ENCODE measurements around the gene ST3GAL2.

DNA sequence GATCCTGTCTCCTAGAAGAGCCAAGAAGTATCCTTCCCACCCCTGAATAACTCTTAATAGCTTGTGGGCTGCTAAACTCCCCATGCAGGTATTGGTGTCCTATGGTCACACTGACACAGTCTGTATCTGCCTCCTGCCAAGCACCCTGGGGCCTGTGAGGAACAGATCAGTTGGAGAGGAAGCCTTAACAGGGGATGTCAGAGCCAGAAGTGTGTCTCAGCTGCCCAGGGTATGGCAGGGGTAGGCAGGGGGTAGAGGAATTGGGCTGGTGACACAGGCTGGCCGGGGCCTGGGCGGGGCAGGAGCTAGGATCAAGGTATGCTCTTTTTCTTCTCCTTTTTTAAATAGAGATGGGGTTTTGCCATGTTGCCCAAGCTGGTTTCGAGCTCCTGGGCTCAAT is 47.5 kb downstream of the ST3GAL2 start:
- TF ChIP-seq CTCF (IDR thresholded peaks at IDR 0.05; ENCODE audit: insufficient read depth, low read length), result no peak
- TF ChIP-seq POLR2AphosphoS5 (IDR thresholded peaks at IDR 0.05; ENCODE audit: low read depth), result no peak
- TF ChIP-seq SPI1 (IDR thresholded peaks at IDR 0.05; ENCODE audit: borderline replicate concordance, low read depth), result no peak
- no peak for TF ChIP-seq REST (IDR thresholded peaks at IDR 0.05; ENCODE audit: insufficient replicate concordance, low read depth)

Data from HL-60 (cell line).